Esophagus squamous epithelium (tissue), 4 donors: Measurements from ENCODE around the gene KCTD11.

Source experiments
- CTCF ChIP-seq, 6 experiments: fragments of 450-650 bp in 4 of 6; fragments of 200-600 bp in 2 of 6; sonication (generic) in 2 of 6; IDR thresholded peaks; one replicate each; pipeline ENCODE4 v1.5.1; 2016 to 2019; ENCODE audit warnings: antibody characterized with exemption in 6 of 6, mild to moderate bottlenecking in 4 of 6, moderate library complexity in 4 of 6
- POLR2A ChIP-seq, 4 donors: fragments of 450-650 bp; IDR thresholded peaks; one replicate each; pipeline ENCODE4 v1.6.1; 2017; ENCODE audit warnings: antibody characterized with exemption in 4 of 4, mild to moderate bottlenecking in 4 of 4, moderate library complexity in 3 of 4

- TF ChIP-seq CTCF (IDR thresholded peaks at IDR 0.05) (no peak), POLR2A (IDR thresholded peaks at IDR 0.05) (no peak)
Observed at GRCh38 chr17:7334938-7335538, 16.9 kb upstream of the KCTD11 start.
